Body of pancreas (tissue), 4 donors: ENCODE results near the gene MUC5B.

Experiments
- POLR2A ChIP-seq, 3 donors: fragments of 450-650 bp; IDR thresholded peaks; one replicate each; pipeline ENCODE4 v1.6.1; 2016; ENCODE audit warnings: antibody characterized with exemption in 3 of 3, mild to moderate bottlenecking in 2 of 3
- TF ChIP-seq, protein P1 (sequence below), 7 experiments: fragments of 450-650 bp in 4 of 7; fragments of 200-600 bp in 3 of 7; sonication (generic) in 3 of 7; IDR thresholded peaks; one replicate each; pipeline ENCODE4 v1.5.1; 2016 to 2019; ENCODE audit warnings: antibody characterized with exemption in 7 of 7

DNA sequence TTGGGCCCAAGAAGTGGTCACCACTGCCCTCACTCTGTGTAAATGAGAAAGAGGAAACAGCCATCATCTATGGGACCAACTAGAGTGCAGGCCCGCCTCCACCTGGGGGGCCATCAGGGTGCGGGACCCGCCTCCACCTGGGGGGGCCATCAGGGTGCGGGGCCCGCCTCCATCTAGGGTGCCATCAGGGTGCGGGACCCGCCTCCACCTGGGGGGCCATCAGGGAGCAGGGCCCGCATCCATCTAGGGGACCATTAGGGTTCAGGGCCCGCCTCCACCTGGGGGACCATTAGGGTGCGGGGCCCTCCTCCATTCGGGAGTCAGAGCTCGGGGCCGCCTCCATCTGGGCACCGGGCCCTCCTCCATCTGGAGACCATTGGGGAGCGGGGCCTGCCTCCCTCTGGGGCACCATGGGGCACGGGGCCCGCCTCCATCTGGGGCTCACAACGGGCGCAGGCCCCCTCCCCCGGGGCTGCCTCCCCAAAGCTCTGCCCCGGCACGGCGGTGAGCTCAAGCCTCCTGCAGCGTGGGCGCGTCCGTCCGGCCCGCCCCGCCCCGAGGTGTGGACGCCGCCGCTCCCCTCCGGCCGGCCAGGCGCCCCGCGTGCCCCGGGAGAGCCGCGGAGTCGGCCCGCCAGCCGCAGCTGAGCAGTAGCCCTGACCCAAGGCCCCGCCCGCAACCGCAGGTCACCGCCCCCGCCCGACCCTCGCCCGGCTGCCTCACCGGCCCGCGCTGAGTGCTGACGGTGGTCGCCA is 86.1 kb downstream of the MUC5B start:
- TF ChIP-seq POLR2A (IDR thresholded peaks at IDR 0.05): no peak
- TF ChIP-seq, protein P1, sequence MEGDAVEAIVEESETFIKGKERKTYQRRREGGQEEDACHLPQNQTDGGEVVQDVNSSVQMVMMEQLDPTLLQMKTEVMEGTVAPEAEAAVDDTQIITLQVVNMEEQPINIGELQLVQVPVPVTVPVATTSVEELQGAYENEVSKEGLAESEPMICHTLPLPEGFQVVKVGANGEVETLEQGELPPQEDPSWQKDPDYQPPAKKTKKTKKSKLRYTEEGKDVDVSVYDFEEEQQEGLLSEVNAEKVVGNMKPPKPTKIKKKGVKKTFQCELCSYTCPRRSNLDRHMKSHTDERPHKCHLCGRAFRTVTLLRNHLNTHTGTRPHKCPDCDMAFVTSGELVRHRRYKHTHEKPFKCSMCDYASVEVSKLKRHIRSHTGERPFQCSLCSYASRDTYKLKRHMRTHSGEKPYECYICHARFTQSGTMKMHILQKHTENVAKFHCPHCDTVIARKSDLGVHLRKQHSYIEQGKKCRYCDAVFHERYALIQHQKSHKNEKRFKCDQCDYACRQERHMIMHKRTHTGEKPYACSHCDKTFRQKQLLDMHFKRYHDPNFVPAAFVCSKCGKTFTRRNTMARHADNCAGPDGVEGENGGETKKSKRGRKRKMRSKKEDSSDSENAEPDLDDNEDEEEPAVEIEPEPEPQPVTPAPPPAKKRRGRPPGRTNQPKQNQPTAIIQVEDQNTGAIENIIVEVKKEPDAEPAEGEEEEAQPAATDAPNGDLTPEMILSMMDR (IDR thresholded peaks at IDR 0.05): no peak
